ENCODE data around the gene RAET1G.

- no peak for TF ChIP-seq CTCF (IDR thresholded peaks at IDR 0.05 in 4 of 5, conservative IDR thresholded peaks at IDR 0.05 in 1 of 5)
- TF ChIP-seq POLR2A (IDR thresholded peaks at IDR 0.05) = no peak
Measured at GRCh38 chr6:149936743-149937142, 13.8 kb upstream of the RAET1G start.

Measured in gastrocnemius medialis (tissue), 4 donors.